Left ventricle myocardium inferior (tissue), 1 donor: ENCODE measurements around the gene CCK. TPM values are rescaled to one million over a fixed set of nuclear protein-coding genes. Genes with fewer than 3 reads are reported as not detected.
A peak's percentile ranks its signal among the peaks of the same experiment; 100 is the strongest.

ENCODE experiments used
- DNase-seq: peaks from one replicate; pipeline ENCODE4 v3.0.0-alpha.2; 2020
- H3K27ac ChIP-seq: fragments of 200-600 bp; replicated peaks from 2 replicates; pipeline ENCODE4 v1.8.0; 2021
- H3K27me3 ChIP-seq: fragments of 200-600 bp; 2 replicates; pipeline ENCODE4 v1.8.0; 2021; ENCODE audit warnings: low read depth
- H3K36me3 ChIP-seq: fragments of 200-600 bp; 2 replicates; pipeline ENCODE4 v1.8.0; 2021
- H3K4me1 ChIP-seq: fragments of 200-600 bp; 2 replicates; pipeline ENCODE4 v1.8.0; 2021
- H3K4me3 ChIP-seq: fragments of 200-600 bp; 2 replicates; pipeline ENCODE4 v1.8.0; 2021; ENCODE audit warnings: mild to moderate bottlenecking, moderate library complexity
- H3K9me3 ChIP-seq: fragments of 200-600 bp; replicated peaks from 2 replicates; pipeline ENCODE4 v1.8.0; 2021
- intact Hi-C: fragments of 100-400 bp; cut with micrococcal nuclease; formaldehyde crosslinking; loops from one replicate; pipeline ENCODE4 v1.11.0; 2022
- total RNA-seq: library from RNA; stranded (reverse); fragmentation: NEBNext Ultra II Directional; extraction: Animal tissue kit (Norgen Biotek cat#: 25700); gene quantifications from one replicate; pipeline ENCODE4 v1.2.1, GENCODE V29; 2021
- TF ChIP-seq, protein P1 (sequence below): fragments of 200-600 bp; IDR thresholded peaks from 2 replicates; pipeline ENCODE4 v1.8.0; 2021; ENCODE audit warnings: antibody characterized with exemption, mild to moderate bottlenecking, borderline replicate concordance
- donor health status: DM: no; HTN: yes; CAD: no; lungs with severe emphysema.

The CCK gene
- total RNA-seq, 1 donor from 2014 or later, result not detected

DNA sequence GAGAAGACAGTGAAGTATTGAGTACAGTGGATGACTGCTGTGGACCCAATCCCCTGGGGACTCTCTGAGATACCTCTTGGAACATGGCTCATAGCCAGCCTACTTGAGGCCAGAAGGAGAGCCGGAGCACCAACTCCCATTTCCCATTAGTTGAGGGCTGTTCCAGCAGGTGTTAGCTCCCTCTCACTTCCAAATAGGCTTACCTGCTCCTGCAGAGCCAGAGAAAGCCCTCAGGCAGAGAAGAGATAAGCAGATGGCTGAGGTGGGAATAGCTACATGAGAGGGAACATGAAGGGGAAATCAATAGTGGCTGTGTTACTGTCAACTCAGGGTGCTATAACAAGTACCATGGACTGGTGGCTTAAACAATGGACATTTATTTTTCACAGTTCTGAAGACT lies 4.6 kb upstream of the CCK start:
- no peaks in the 10 kb centered on the region for H3K9me3 ChIP-seq
- TF ChIP-seq, protein P1, sequence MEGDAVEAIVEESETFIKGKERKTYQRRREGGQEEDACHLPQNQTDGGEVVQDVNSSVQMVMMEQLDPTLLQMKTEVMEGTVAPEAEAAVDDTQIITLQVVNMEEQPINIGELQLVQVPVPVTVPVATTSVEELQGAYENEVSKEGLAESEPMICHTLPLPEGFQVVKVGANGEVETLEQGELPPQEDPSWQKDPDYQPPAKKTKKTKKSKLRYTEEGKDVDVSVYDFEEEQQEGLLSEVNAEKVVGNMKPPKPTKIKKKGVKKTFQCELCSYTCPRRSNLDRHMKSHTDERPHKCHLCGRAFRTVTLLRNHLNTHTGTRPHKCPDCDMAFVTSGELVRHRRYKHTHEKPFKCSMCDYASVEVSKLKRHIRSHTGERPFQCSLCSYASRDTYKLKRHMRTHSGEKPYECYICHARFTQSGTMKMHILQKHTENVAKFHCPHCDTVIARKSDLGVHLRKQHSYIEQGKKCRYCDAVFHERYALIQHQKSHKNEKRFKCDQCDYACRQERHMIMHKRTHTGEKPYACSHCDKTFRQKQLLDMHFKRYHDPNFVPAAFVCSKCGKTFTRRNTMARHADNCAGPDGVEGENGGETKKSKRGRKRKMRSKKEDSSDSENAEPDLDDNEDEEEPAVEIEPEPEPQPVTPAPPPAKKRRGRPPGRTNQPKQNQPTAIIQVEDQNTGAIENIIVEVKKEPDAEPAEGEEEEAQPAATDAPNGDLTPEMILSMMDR, result no peak
- H3K27me3 ChIP-seq, result peaks cover 73% of the 10 kb centered on the region
- H3K4me3 ChIP-seq, result no peak overlapping the region
- H3K36me3 ChIP-seq, result no peaks in the 10 kb centered on the region
- intact Hi-C loops, result no loop called here
- DNase-seq, result no peak
- H3K4me1 ChIP-seq, result peaks cover 2% of the 10 kb centered on the region
- H3K27ac ChIP-seq, result no peak overlapping the region

DNA sequence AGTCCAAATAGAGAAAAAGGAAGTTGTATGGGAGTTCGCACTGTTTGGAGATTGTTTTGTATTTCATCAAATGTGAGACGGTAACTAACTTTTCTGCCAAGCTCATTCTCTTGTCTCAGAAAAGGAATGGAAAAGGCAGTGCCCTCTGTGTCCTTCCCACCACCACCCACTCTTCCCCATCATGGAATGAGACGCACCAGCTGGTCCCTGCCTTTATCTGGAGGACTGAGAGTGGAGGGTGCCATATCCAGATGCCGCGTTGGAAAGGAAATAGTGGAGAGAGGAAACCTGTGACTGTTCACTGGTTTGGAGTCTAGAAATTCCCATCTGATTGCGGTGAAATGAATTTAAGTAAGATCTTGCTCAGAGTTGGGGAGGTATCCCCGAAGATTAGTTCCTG lies 3.7 kb upstream of the CCK start:
- peaks cover 12% of the 10 kb centered on the region for H3K4me1 ChIP-seq
- H3K27me3 ChIP-seq, result peaks cover 82% of the 10 kb centered on the region
- H3K9me3 ChIP-seq, result no peaks in the 10 kb centered on the region
- no peak for DNase-seq
- no peak overlapping the region for H3K4me3 ChIP-seq
- no peaks in the 10 kb centered on the region for H3K36me3 ChIP-seq
- TF ChIP-seq, protein P1, result no peak
- intact Hi-C loops, result no loop called here
- no peak overlapping the region for H3K27ac ChIP-seq

DNA sequence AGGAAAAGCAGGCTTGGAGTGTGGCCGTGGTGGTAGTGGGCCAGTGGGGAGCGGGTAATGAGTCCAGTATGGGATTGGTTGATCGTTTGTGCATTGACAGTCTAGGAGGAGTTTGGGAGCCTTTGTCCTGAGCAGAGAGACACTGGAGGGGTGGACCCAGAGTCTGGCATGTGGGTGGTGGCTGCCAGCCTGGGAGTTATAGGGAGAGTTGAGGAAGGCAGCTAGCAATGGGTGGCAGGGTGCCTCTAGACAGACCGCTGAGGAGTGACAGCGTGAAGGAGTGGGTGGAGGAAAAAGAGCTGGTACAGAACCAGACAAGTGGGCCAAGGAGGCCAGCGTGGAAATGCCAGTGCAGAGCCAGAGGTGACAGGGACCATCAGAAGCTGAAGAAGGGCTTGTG lies 1.9 kb upstream of the CCK start:
- peaks cover 28% of the 10 kb centered on the region for H3K4me1 ChIP-seq
- intact Hi-C loops, result no loop called here
- DNase-seq, result no peak
- H3K36me3 ChIP-seq, result no peaks in the 10 kb centered on the region
- peaks cover 97% of the 10 kb centered on the region for H3K27me3 ChIP-seq
- TF ChIP-seq, protein P1, result no peak
- no peaks in the 10 kb centered on the region for H3K9me3 ChIP-seq
- no peak overlapping the region for H3K27ac ChIP-seq
- no peak overlapping the region for H3K4me3 ChIP-seq

DNA sequence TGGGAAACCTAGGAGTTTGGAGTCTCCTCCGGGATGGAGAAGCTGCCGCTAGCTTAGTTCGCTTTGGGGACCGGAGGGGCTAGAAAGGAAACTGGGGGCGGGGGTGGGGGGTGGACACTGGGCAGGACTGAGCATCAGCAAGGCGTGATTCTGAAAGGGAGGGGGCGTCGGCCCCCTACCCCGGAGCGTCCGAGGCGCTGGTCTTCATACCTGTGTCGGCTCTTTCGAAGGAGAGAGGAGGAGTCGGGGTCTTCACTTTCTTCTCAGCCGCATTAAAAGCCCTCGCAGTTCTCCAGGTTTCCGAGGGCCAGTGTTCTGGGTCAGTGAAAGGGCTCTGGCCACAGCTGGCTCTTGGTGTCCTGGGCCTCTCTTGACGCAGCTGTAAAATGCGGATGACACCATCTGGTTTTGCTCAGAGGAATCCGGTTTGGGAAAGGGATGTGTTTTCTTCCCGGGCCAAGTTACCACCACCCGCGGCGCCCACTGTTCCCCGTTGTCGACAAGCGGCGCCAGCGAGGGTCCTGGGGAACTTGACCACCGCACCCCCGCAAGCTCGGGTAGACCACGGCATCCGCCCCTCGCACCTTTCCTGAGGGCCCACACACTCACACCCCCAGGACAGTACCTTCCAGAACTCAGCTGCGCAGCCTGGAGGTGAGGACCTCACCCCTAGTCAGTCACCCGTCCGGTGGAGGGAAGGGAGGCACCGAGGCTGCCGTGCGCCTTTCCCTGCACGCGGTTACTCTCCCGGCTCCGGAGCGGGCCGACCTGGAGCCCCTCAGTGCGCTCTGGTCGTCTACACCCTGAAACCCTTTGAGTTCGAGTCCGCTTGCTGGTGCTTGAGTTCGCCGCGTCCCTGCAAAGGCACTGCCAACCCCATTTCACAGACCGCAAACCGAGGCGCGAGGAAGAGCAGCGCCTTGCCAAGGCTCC lies 660 bp downstream of the CCK start:
- peak overlapping the region; percentile 45 for H3K4me3 ChIP-seq
- peaks cover 97% of the 10 kb centered on the region for H3K27me3 ChIP-seq
- TF ChIP-seq, protein P1, result no peak
- peaks cover 28% of the 10 kb centered on the region for H3K4me1 ChIP-seq
- H3K36me3 ChIP-seq, result no peaks in the 10 kb centered on the region
- H3K27ac ChIP-seq, result no peak overlapping the region
- DNase-seq, result no peak
- intact Hi-C loops, result no loop called here
- no peaks in the 10 kb centered on the region for H3K9me3 ChIP-seq

DNA sequence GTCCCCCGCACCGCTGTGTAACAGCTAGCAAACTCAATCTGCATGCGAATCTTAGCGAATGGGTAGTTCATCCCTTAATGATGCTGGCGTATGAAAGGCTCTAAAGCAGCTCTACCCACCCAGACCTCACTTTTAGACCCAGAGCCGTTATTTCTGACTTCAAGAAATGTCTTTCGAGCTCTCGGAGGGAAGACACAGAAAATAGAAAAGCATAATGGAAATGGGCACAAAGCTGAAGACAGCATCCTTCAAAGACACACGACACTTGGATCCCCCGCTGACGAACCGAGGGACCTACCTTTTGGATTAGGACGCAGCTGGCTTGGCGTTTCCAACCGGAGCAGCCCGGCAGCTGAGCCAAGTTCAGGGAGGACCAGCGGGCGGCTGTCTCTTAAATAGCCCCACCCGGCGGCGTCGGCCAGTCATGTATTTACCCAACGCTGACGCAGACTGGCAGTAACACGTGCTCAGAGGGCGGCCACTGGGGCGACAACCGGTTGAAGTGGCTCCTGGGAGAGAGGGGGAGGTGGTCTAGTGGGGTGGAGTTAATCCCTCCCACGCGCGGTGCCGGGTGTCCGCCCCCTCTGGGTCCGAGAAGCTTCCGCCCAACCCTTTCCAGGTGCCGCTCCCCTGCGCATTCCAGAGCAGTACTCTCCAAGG lies 1.5 kb downstream of the CCK start:
- intact Hi-C loops, result no loop called here
- Histone ChIP-seq H3K9me3 (no peaks in the 10 kb centered on the region), H3K27ac (no peak overlapping the region), H3K27me3 (peaks cover 97% of the 10 kb centered on the region), H3K4me1 (peaks cover 28% of the 10 kb centered on the region), H3K36me3 (no peaks in the 10 kb centered on the region), H3K4me3 (peak overlapping the region; percentile 45)
- peak; percentile 16 for DNase-seq
- TF ChIP-seq, protein P1, result no peak
